HG03097 (cell line): Measurements from ENCODE around the gene GREB1.

Source experiments
- ATAC-seq: cut with Tn5 transposase; IDR thresholded peaks from one replicate; pipeline ENCODE4 v1.9.1; 2021; ENCODE audit not compliant: unreplicated experiment, low FRiP score

The GREB1 gene, protein sequence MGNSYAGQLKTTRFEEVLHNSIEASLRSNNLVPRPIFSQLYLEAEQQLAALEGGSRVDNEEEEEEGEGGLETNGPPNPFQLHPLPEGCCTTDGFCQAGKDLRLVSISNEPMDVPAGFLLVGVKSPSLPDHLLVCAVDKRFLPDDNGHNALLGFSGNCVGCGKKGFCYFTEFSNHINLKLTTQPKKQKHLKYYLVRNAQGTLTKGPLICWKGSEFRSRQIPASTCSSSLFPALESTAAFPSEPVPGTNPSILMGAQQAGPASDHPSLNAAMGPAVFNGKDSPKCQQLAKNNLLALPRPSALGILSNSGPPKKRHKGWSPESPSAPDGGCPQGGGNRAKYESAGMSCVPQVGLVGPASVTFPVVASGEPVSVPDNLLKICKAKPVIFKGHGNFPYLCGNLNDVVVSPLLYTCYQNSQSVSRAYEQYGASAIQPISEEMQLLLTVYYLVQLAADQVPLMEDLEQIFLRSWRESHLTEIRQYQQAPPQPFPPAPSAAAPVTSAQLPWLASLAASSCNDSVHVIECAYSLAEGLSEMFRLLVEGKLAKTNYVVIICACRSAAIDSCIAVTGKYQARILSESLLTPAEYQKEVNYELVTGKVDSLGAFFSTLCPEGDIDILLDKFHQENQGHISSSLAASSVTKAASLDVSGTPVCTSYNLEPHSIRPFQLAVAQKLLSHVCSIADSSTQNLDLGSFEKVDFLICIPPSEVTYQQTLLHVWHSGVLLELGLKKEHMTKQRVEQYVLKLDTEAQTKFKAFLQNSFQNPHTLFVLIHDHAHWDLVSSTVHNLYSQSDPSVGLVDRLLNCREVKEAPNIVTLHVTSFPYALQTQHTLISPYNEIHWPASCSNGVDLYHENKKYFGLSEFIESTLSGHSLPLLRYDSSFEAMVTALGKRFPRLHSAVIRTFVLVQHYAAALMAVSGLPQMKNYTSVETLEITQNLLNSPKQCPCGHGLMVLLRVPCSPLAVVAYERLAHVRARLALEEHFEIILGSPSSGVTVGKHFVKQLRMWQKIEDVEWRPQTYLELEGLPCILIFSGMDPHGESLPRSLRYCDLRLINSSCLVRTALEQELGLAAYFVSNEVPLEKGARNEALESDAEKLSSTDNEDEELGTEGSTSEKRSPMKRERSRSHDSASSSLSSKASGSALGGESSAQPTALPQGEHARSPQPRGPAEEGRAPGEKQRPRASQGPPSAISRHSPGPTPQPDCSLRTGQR (N-terminal part only)

DNA sequence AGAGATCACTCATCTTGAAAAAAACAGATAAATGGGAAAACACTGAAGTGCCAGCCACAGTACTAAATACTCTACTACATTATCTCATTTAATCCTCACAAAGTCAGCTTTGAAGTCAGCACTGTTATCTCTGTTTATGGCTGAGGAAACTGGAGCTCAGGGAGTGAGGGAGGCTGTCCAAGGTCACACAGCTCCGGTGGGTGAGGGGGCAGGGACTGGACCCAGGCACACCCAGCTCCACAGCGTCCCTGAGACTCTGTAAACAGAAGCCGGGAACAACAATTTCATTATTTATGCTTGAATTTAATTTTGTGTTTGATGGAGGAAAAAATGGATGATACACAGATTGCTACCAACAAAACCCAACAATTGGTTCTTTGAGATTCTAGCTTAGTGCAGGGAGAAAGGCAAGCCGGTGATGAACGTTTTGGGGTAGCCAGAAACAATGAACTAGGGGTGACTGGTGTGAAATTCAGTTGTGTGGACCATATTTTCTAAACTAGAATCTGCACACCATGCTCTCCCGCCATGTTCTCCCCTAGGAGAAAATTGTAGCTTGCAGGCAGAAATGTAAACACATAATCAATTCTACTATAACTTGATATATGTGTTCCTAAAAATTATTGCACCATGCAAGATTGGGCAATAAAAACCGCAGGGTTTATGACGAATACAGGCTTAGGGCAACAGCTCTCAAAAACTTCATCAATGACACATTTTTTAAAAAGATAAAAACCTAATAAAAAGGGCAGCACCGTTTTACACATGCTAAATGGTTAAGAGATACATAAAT, at the start of gene GREB1:
Gene GREB1, plus strand, starts transcription at position 768 of the 793 bp plus-strand sequence. CDS start 22,570 bp downstream, outside the sequence.
- ATAC-seq: no peak

DNA sequence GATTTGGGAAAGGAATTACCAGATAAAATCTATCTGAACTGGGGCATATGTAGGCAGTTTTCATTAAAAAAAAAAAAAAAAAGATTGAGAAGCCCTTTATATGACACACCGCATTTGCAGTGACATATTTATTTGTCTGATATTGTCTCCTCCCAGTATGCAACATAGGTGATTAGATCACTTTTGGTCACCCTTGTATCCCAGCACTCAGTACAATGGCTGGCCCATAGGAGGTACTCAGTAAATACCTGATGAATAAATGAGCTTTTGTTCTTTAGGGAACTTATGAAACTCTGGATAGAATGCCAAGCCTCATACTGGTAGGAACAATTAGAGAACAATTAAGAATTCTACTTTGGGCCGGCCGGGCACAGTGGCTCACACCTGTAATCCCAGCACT, 45.0 kb upstream of the GREB1 start:
- no peak for ATAC-seq

DNA sequence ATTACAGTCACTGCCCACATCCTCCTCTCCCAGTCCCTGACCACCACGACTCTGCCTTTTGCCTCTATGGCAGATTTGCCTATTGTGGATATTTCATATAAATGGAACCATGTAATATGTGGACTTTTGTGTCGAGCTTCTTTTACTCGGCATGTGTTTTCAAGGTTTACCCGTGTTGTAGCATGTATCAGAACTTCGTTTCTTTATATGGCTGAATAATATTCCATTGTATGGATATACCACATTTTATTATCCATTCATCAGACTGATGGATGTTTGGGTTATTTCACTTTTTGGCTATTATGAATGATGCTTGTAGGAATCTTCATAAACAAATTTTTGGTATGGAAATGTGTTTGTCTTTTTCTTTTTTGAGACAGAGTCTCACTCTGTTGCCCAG, 43.7 kb upstream of the GREB1 start:
- ATAC-seq: no peak

DNA sequence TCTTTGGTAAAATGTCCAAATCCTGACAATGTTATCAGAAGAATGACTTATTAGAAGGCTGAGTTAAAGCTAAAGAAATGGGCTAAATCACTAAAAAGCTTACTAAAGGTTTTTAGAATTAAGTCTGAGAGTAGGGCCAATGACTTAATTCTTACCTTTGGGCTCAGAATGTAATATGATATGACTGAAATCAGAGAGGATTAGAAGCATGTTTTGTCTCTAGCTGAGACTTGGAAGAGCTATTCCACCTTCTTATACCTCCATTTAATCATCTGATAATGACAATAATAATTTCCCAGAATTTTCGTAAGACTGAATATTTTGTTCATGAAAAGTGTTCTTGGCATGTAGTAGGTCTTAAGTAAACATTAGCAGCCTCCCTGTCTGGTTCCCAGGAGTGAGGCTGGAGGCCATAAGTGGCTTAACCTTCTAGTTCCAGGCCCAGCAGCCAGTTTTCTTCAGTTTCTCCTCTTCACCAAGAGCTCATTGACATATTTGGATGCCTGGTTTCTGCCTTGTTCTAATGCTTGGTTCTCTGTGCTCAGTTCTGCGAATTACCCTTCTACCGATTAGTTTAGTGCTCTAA, 42.4 kb upstream of the GREB1 start:
- ATAC-seq: no peak

DNA sequence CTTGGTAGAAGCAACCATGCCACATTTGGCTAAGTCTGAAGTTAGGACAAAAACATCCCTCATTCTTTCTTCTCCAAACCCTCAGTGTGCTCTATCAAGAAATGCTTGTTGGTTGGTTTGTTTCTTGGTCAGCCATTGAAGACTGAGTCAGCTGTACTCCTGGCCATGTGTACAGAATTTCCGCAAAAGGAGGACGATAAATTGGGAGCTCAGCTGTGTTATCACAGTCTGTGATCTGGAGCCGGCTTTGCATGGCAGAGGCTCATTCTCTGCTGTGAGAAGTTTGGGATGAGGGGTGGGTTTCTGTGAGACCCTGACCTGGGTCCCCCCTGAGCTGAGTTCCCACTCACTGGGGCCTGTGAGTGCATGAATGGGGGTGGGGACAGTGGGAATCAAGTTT, 41.6 kb upstream of the GREB1 start:
- ATAC-seq: no peak

DNA sequence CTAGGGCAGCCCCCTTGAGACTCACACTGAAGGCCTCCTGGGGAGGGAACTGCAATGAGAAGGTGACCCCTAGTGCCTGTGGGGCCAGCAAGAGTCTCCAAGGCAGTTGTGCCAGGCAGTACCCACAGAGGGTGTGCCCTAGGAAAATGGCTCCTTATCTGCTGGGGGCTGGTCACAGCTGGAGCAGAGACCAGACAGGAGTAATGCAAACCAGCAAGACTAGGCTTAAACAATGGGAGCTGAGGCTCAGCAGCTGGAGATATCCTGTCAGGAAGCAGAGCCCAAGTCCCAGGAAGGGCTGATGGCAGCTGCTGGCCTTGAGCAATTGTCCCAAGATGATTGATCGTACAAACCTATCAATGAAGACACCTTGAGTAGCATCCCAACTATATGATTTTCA, 41.1 kb upstream of the GREB1 start:
- no peak for ATAC-seq

DNA sequence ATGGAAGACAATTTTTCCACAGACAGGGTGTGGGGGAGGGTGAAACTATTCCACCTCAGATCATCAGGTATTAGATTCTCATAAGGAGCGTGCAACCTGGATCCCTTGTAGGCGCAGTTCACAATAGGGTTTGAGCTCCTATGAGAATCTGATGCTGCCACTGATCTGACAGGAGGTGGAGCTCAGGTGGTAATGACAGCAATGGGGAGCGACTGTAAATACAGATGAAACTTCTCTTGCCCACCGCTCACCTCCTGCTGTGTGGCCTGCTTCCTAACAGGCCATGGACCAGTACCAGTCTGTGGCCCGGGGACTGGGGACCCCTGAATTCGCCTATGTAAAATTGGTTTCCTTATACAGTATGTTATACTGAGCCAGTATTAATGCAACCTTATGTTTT, 40.6 kb upstream of the GREB1 start:
- ATAC-seq: no peak

DNA sequence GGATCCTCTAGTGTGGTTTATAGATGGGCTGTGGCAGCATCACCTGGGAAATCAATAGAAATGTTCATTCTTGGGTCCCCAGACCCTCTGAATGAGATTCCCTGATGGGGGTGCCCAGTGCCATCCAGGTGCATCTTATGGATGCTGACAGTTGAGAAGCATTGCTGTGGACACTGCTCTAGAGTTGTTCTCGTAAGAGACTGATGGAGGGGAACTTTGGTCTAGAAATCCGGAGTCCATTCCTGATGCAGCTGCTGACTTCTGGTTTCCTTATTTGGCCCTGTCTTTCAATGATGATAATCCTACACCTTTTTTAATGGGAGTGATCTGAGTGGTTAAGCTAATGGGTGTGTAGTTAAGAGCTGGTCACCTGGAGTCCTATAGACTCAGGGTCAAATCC, 39.5 kb upstream of the GREB1 start:
- ATAC-seq: no peak

DNA sequence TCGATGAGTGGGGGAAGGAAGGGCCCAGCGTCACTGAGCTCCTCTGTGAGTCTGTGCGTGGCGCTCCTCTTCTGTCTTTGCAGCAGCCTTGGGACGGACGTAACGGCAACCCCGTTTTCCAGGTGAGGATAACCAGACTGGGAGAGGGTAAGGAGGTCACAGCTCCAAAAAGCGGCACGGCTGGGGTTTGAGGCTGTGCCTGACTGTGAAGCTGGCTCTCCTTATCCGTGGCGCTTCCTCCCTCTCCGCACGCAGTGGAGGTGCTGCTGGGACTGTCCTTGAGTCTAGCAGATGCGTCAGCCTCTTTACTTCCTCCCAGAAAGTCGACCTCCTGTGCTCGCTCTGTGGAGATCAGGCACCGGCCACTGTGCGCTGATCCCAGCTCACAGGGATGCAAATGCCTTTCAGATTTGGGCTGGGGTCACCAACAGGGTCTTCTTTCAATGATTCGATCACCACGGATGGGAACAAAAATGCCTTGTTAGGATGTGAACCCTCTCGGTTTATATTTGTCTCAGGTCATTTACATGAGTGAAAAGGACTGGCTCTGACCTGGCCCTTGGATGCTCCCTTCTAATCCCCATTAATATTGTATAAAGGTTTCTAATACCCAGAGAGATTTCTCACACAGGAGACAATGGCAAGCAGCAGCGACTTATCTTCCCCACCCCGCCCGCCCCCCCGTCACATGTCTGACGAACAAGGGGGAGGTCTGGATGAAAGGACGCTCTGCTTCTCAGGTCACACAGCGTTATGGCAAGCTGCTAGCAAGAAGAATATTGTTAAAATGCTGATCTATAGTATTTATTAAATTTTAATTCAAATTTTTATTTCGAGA, 37.8 kb upstream of the GREB1 start:
- ATAC-seq: no peak

DNA sequence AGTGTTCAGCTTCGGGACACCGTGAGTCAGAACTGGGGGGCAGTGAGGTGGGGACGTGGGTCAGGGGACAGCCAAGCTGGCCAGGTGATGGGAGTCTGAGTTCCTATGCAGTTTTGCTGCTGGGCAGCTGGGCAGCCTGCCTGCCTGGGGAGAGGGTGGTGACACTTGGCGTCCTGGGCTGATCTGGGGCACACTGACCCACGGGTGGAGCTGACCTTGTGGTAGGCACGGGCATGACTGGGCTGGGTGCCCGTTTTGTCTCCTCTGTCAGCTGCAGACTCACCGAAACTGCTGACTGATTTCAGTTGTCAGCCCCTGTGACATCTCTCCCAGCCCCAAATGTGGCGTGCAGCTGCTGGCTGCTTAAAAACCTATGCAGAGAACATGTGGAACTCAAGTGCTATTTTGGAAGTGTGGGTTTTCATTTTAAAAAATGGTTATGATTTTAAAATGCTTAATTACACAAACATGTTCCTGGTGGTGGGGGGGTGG, 35.3 kb upstream of the GREB1 start:
- no peak for ATAC-seq

DNA sequence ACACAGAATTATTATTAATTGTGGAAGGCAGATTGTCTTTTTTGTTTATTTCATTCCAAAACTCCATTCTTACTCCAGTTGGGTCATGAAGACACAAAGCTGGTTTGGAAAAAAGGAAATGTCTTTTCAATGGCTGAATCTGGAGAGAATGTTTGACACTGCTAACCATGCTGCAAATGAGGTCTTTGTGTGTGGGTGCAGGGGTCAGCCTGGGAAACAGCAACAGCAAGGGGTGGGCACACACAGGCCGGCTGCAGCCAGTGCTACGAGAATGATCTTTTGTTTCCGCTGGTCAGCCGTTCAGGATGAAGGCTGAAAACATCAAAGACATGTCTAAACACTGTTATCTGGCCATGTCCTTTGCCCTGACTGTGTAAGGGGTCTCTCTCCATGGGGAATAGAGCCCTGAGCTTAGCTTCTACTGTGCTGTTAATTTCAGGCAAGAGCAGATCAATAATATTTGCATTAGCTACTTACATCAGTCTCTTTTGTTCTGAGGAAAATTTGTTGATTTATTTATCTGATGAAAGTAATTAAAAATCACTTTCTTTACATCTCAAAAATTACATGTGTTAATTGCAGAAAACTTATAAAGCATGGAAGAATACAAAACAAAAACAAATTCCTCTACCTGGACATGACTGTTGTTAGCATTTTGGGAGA, 34.6 kb upstream of the GREB1 start:
- no peak for ATAC-seq

DNA sequence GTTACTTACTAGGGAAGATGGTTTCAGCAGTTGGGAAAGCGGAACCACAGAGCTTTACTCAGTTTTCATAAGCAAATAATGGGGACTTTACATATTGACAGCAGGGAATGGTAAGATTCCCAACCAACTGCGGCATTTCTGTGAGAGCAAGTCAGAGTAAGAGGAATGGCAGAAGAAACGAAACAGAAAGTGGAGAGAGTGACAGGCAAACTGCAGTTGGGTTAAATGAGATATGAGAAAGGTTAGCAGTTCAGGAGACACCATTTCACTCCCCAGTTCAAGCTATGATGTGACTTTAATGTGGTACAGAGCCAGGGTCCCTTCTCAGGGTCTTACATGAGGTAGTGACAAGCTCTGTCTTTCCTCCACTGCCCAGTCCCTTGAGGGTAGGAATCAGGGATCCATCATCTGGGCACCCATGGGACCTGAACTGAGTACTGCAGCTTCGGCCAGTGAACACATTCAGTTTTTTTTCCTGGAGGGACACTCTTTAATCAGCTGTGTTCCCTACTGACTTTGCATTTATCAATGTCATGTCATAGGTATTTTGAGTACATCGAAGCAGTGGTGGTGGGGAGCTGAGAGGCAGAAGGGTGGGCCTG, 33.0 kb upstream of the GREB1 start:
- no peak for ATAC-seq

DNA sequence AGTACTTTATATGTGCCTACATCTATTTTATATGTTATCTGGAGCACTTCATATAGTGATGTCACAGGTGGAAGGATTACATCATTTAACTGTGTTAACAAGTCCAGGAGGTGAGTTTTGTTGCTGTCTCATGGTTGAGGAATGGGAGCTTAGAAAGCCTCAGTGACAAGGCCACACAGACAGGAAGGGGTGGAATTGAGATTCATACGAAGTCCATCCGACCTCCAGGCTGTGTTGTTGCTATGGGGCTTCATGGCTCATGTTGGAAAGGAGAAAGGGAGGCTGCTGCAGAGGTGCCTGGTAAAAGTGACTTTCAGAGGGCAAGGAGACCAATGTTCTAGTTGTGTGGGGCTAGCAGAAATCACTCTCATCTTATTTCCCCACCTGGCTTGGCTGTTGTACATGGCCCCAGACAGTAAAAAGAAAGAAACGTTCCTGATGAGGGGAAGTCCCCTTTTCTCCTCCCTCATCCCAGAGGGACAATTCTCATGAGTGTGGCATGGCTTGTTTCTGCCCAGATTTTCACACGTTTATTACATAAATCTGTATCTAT, 31.0 kb upstream of the GREB1 start:
- ATAC-seq: no peak

DNA sequence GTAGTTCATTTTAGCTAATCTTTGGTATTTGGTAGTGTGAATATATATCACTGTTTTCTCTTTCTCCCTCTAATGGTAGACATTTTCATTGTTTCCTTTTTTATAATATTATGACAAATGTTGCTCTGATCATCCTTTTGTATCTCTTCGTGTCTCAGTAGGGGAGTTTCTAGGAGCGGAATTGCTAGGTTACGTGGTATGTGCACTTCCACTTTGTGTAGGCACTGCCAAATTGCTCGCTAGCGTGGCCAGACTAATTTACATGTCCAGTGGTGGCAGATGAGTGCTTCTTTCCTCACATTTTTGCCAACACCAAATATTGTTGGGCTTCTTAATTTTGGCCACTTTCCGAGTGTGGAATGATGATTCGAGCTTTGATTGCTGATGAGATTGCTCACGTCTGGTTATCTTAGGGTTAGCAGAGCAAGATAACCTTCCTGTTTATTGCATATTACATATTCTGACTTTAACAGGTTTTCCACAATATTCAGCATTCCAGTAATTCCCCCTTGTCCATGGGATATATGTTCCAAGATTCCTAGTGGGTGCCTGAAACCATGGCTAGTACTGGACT, 30.4 kb upstream of the GREB1 start:
- ATAC-seq: no peak

DNA sequence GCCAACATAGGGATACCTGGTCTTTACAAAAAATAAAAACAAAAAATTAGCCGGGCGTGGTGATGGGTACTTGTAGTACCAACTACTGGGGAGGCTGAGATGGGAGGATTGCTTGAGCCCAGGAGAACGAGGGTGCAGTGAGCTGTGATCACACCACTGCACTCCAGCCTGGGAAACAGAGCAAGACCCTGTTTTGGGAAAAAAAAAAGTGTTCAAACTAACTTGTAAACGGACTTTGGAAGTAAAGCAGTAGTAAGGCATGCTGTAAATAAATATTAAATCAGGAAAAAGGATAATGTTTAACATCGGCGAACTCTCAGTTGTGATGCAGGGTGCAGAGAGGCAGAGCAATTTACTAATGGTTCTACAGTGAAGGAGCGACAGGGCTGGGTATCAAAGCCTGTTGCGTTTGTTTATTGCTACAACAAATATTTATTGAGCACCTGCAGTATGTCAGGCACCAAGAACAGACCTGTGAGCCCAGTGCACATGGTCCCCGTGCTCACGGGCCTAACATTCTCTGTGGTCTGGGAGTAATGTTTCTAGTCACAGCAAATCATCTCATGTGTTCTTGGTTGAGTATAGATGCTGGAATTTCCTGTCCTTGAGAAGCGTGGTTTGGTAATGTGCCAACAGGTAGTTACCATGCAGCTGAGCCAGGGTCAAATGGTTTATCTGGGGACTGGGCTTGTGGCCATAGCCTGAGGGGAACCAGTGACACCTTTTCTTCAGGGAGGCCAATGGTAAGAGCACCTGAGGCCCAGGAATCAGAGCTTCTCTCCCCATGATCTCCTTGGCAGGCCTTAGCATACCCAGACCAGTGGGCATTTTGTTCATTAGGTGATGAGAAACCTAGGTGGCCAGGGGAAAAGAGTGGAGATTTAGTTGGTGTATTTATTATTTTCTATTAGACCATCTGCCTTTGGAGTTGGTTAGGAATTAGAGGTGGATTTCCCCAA, 27.9 kb upstream of the GREB1 start:
- no peak for ATAC-seq

DNA sequence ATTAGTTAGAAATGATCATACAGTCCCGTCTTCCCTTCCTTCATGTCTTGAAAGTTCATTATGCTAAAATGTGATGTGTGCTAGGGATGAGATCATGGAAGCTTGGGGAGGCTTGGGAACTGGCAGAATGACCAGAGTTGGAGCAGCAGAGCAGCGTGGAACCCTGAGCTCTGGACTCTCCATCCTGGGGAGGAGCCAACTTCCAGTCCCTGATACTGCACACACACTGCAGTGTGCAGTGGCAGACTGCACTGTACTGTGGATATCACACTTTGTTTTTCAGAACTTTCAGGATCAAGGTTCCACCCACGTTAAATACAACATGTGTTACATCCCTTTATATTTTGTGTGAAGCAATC, 27.3 kb upstream of the GREB1 start:
- no peak for ATAC-seq
